PFSK-1 (cell line): ENCODE measurements around the gene GPR137B.

Experiments used
- POLR2AphosphoS5 ChIP-seq: IDR thresholded peaks from 2 replicates; pipeline ENCODE4 v1.6.1; 2012; ENCODE audit warnings: low read depth, mild to moderate bottlenecking, control low read depth, low read length, moderate library complexity
- TAF1 ChIP-seq: IDR thresholded peaks from 2 replicates; pipeline ENCODE4 v1.6.1; 2012; ENCODE audit warnings: low read length, control low read depth, borderline replicate concordance; ENCODE audit not compliant: insufficient read depth

DNA sequence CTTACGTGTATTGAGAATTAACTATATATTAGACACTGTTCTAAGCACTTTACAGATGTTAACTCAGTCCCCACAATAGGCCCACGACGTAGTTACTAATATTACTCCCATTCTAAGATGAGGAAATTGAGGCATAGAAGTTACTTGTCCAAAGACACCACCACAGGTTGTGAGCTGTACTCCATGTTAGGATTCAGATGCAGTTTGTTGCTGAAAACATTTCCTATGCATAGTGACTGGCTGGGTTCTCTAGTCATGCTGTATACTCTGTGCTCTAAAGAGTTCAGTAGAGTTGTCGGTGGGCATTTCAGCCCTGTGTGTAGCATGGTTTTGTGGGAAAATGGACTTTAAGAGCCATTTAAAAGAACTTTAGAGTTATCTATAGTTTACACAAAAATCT is 65.2 kb downstream of the GPR137B start:
- TF ChIP-seq POLR2AphosphoS5, result no peak
- no peak for TF ChIP-seq TAF1
